Measurements from ENCODE around the gene NTN1. TPM values are rescaled to one million over a fixed set of nuclear protein-coding genes. Genes with fewer than 3 reads are reported as not detected.

The NTN1 gene
- total and polyA plus RNA-seq, 2 donors from 2014 or later, result 1.8 TPM

DNA sequence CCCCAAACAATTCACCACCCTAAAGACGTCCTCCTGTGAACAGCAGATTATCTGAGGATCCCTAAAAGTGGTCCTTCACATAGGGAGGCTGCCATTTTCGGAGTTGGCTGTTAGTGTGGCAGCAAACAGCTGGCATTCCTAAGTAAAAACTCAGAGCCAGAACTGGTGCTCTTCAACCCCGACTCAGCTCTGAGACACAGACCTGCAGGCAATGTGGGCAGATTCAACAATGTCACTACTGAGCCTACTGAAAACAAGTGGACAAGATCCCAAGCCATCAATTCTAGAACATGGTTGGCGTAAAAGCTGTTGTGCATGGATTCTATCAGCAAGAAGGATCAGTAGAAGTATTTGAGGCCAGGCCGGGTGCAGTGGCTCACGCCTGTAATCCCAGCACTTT is 247.2 kb downstream of the NTN1 start:
- Histone ChIP-seq H3K27me3 (ENCODE audit: control insufficient read depth, insufficient read depth, low read length) (no peaks in the 10 kb centered on the region), H3K36me3 (ENCODE audit: control insufficient read depth in 2 of 3, insufficient read depth in 3 of 3, low read length in 3 of 3) (no peaks in the 10 kb centered on the region), H3K27ac (ENCODE audit: low read depth in 2 of 2, low read length in 2 of 2) (no peak overlapping the region), H3K9me3 (ENCODE audit: control insufficient read depth in 2 of 3, insufficient read depth in 1 of 3, low read length in 3 of 3) (peaks cover 0 to 3% (median 0%) of the 10 kb centered on the region in 3 donors), H3K9ac (ENCODE audit: low read length in 3 of 3) (no peak overlapping the region), H3K4me3 (ENCODE audit: low read length in 3 of 3) (no peak overlapping the region), H3K4me1 (ENCODE audit: control insufficient read depth in 2 of 3, insufficient read depth in 2 of 3, low read depth in 1 of 3, low read length in 3 of 3) (no peaks in the 10 kb centered on the region)
- FAIRE-seq (no peak), DNase-seq (no peak)
- intact Hi-C loops (cut with DNase I), result no loop called here
- no peak for TF ChIP-seq CTCF (IDR thresholded peaks at IDR 0.05; ENCODE audit: borderline replicate concordance, extremely low read depth, insufficient read depth)

- intact Hi-C loops (cut with DNase I), result no loop called here
- Histone ChIP-seq H3K4me1 (ENCODE audit: control insufficient read depth in 2 of 3, insufficient read depth in 2 of 3, low read depth in 1 of 3, low read length in 3 of 3) (no peaks in the 10 kb centered on the region), H3K9ac (ENCODE audit: low read length in 3 of 3) (no peak overlapping the region), H3K36me3 (ENCODE audit: control insufficient read depth in 2 of 3, insufficient read depth in 3 of 3, low read length in 3 of 3) (no peaks in the 10 kb centered on the region), H3K27me3 (ENCODE audit: control insufficient read depth, insufficient read depth, low read length) (no peaks in the 10 kb centered on the region), H3K4me3 (ENCODE audit: low read length in 3 of 3) (no peak overlapping the region), H3K27ac (ENCODE audit: low read depth in 2 of 2, low read length in 2 of 2) (no peak overlapping the region), H3K9me3 (ENCODE audit: control insufficient read depth in 2 of 3, insufficient read depth in 1 of 3, low read length in 3 of 3) (no peaks in the 10 kb centered on the region)
- FAIRE-seq (no peak), DNase-seq (no peak)
- no peak for TF ChIP-seq CTCF (IDR thresholded peaks at IDR 0.05; ENCODE audit: borderline replicate concordance, extremely low read depth, insufficient read depth)
Measured at GRCh38 chr17:9269350-9270035, 248.2 kb downstream of the NTN1 start.

DNA sequence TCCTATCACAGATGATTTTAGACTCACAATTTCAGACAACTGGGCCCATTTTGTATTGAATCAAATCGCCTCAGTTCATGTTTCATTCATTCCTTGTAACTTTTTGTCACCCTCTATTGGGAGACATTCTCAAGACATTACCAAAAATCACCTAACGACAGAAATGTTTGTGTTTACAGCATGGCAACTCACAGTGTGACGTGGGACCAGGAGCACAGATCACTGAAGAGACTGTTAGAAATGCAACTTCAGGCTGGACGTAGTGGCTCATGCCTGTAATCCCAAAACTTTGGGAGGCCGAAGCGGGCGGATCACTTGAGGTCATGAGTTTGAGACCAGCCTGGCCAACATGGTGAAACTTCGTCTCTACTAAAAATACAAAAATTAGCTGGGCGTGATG is 249.6 kb downstream of the NTN1 start:
- FAIRE-seq, result no peak
- Histone ChIP-seq H3K9me3 (ENCODE audit: control insufficient read depth in 2 of 3, insufficient read depth in 1 of 3, low read length in 3 of 3) (no peaks in the 10 kb centered on the region), H3K4me1 (ENCODE audit: control insufficient read depth in 2 of 3, insufficient read depth in 2 of 3, low read depth in 1 of 3, low read length in 3 of 3) (no peaks in the 10 kb centered on the region), H3K27me3 (ENCODE audit: control insufficient read depth, insufficient read depth, low read length) (no peaks in the 10 kb centered on the region), H3K9ac (ENCODE audit: low read length in 3 of 3) (no peak overlapping the region), H3K27ac (ENCODE audit: low read depth in 2 of 2, low read length in 2 of 2) (no peak overlapping the region), H3K4me3 (ENCODE audit: low read length in 3 of 3) (no peak overlapping the region), H3K36me3 (ENCODE audit: control insufficient read depth in 2 of 3, insufficient read depth in 3 of 3, low read length in 3 of 3) (no peaks in the 10 kb centered on the region)
- intact Hi-C loops (cut with DNase I), result no loop called here
- TF ChIP-seq CTCF (IDR thresholded peaks at IDR 0.05; ENCODE audit: borderline replicate concordance, extremely low read depth, insufficient read depth), result no peak
- DNase-seq, result no peak

GRCh38 chr17:9271989-9272388 is 250.7 kb downstream of the NTN1 start:
- Histone ChIP-seq H3K4me1 (ENCODE audit: control insufficient read depth in 2 of 3, insufficient read depth in 2 of 3, low read depth in 1 of 3, low read length in 3 of 3) (no peaks in the 10 kb centered on the region), H3K27ac (ENCODE audit: low read depth in 2 of 2, low read length in 2 of 2) (no peak overlapping the region), H3K27me3 (ENCODE audit: control insufficient read depth, insufficient read depth, low read length) (no peaks in the 10 kb centered on the region), H3K4me3 (ENCODE audit: low read length in 3 of 3) (no peak overlapping the region), H3K36me3 (ENCODE audit: control insufficient read depth in 2 of 3, insufficient read depth in 3 of 3, low read length in 3 of 3) (no peaks in the 10 kb centered on the region), H3K9me3 (ENCODE audit: control insufficient read depth in 2 of 3, insufficient read depth in 1 of 3, low read length in 3 of 3) (no peaks in the 10 kb centered on the region), H3K9ac (ENCODE audit: low read length in 3 of 3) (no peak overlapping the region)
- DNase-seq (no peak), FAIRE-seq (no peak)
- no peak for TF ChIP-seq CTCF (IDR thresholded peaks at IDR 0.05; ENCODE audit: borderline replicate concordance, extremely low read depth, insufficient read depth)
- intact Hi-C loops (cut with DNase I), result no loop called here
